NCI-H748 treated with DMSO at 0.1 percent for 48 hours (cell line): Measurements from ENCODE around the gene STT3B.
"Not testable (repeated sequence)": the region's sequence is repeated elsewhere in the genome, so short reads cannot be mapped to it uniquely, and the experiment has no call there.

Experiments
- DNase-seq: peaks from one replicate; lab custom pipeline; 2025; lab: John Stamatoyannopoulos, UW

The STT3B gene

GRCh38 chr3:31605333-31605732 lies 72.6 kb downstream of the STT3B start:
- not testable (repeated sequence) for DNase-seq

- no peak for DNase-seq
Observed at GRCh38 chr3:31606453-31606852, 73.7 kb downstream of the STT3B start.

- no peak for DNase-seq
Observed at GRCh38 chr3:31610700-31611275, 78.1 kb downstream of the STT3B start.

- DNase-seq, result no peak
Observed at GRCh38 chr3:31613177-31613576, 80.5 kb downstream of the STT3B start.

GRCh38 chr3:31613654-31614053 lies 80.9 kb downstream of the STT3B start:
- no peak for DNase-seq

- DNase-seq, result peak; percentile 21
Observed at GRCh38 chr3:31614162-31614921, 81.6 kb downstream of the STT3B start.

- DNase-seq, result peak; percentile 57
Observed at GRCh38 chr3:31615071-31615875, 82.5 kb downstream of the STT3B start.

GRCh38 chr3:31616711-31617110 lies 84.0 kb downstream of the STT3B start:
- no peak for DNase-seq

GRCh38 chr3:31620656-31621055 lies 87.9 kb downstream of the STT3B start:
- DNase-seq, result no peak

- DNase-seq, result no peak
Observed at GRCh38 chr3:31621314-31621713, 88.6 kb downstream of the STT3B start.

GRCh38 chr3:31622636-31623288 lies 90.0 kb downstream of the STT3B start:
- no peak for DNase-seq

- DNase-seq, result no peak
Observed at GRCh38 chr3:31624083-31624709, 91.5 kb downstream of the STT3B start.

- DNase-seq, result no peak
Observed at GRCh38 chr3:31625358-31625757, 92.6 kb downstream of the STT3B start.

GRCh38 chr3:31629054-31629453 lies 96.3 kb downstream of the STT3B start:
- no peak for DNase-seq

- no peak for DNase-seq
Observed at GRCh38 chr3:31634476-31634875, 101.8 kb downstream of the STT3B start.

- no peak for DNase-seq
Observed at GRCh38 chr3:31635545-31635944, 102.8 kb downstream of the STT3B start.

GRCh38 chr3:31636049-31636448 lies 103.3 kb downstream of the STT3B start:
- DNase-seq, result no peak

- no peak for DNase-seq
Observed at GRCh38 chr3:31636694-31637442, 104.1 kb downstream of the STT3B start.

GRCh38 chr3:31639828-31640227 lies 107.1 kb downstream of the STT3B start:
- DNase-seq, result no peak

GRCh38 chr3:31645256-31645655 lies 112.5 kb downstream of the STT3B start:
- DNase-seq, result no peak

- no peak for DNase-seq
Observed at GRCh38 chr3:31648286-31648968, 115.7 kb downstream of the STT3B start.
